ENCODE measurements around the gene KCNF1.
"Not testable (repeated sequence)": the region's sequence is repeated elsewhere in the genome, so short reads cannot be mapped to it uniquely, and the experiment has no call there.

Gene KCNF1

DNA sequence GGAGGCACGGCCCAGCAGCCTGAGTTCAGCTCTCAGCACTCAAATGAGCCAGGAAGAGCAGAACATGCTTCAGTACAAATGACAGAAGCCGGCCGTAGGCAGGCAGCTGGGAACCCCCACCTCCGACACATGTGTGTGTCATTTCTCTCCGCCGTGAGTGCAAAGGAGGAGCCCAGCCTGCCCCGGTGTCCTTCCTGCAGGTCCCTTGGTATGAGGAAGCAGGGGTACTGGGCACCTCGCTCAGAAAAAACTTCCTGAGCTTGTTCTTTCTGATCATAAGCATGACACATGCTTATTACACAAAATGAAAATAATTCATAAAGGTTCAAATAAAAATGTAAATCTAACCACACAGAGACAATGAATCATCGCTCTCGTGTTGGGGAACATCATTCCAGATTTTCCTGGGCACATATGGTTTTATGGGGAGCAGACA, 35.3 kb downstream of the KCNF1 start:
- DNase-seq (ENCODE audit: low spot score), result peak; percentile 48

DNA sequence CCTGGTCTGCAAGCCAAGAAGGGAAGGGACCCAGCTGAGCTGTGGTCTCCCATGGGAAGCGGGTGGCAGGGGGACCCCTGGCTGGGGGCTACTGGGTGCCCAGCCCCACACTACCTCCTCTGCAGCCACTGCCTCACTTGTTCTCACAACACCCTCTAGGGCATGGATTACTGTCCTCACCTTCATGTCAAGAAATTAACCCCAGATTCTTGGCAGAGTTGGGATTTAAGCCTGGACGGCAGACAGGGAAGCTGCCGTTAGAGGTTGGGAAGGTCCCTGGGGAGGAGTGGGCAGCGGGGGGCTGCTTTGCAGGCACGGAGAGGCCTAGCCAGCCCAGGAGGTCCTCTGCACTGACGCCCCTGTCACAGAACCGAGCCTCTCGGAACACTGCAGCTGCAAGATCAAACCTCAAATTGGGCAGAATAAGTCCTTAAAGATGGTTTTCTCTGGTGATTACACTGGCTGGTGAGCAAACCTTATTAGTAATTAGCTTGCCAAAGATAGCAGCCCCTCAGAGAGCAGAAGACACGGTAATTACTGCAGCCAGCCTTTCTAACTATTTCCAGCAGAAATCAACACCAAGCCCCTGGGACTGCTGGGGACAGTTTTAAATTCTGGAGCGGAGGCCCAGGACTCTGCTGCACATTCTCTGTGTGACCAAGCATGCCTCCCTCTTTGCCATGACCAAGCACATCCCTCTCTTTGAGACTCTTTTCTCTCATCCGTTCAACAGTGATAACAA, 35.9 kb downstream of the KCNF1 start:
- no peak for DNase-seq (ENCODE audit: low spot score)

DNA sequence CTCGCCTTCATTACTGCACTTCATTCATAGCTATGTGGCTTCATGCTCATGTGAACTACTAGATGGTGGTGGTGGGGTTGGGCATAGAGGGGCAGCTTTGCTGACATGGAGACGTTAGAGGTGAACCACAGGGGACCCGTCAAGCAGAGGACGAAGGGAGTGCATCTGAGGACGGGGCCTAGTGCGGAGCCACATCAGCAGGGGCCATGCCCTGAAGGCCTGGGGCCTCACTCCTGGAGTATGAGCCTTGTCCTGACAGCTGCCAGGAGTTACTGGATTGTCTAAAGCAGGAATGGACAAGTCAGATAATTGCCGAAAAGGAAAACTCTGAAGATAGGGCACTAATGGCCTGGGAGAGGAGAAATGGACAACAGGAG, 36.4 kb downstream of the KCNF1 start:
- no peak for DNase-seq (ENCODE audit: low spot score)

DNA sequence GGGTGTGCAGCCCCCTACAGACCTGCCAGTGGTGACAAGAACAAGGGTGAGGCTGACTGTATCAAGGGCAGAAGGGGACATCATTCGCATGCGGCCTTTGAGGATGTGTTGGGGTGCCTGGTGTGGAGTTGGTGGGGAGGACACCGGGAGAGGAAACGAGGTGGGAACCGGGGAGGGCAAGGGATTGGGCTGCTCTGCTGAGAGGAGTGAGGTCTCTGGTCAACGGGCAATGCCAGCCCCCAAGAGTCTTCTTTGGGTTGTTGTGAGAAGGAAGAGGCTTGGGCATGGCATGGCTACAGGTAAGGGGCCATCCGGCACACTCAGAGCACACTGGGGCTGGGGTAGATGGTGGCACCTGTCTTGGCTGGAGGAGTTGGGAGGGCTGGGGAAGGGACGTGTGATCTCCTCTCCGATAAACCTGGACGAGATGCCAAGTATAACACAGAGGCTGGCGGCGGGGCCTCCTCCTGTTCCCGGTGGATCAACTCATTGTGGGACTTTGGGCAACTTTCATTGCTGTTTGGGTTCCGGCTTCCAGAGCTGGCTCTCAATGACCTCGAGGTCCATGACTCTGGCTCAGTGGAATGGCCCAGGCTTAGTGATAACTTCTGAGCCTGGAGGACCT, 37.0 kb downstream of the KCNF1 start:
- DNase-seq (ENCODE audit: low spot score), result no peak

DNA sequence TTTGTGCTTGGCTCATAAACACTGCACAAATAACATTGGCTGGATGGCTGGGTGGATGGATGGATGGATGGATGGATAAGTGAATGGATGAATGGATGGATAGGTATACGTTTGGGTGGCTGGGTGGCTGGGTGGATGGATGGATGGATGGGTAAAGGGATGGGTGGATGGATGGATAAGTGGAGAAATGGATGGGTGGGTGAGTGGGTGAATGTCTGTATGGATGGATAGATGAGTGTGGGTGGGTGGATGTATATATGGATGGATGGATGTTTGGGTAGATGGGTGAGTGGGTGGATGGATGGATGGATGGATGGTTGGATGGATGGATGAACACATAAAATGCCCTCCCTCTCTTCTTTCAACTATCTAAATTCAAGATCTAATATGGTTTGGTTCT, 38.1 kb downstream of the KCNF1 start:
- DNase-seq (ENCODE audit: low spot score), result no peak

DNA sequence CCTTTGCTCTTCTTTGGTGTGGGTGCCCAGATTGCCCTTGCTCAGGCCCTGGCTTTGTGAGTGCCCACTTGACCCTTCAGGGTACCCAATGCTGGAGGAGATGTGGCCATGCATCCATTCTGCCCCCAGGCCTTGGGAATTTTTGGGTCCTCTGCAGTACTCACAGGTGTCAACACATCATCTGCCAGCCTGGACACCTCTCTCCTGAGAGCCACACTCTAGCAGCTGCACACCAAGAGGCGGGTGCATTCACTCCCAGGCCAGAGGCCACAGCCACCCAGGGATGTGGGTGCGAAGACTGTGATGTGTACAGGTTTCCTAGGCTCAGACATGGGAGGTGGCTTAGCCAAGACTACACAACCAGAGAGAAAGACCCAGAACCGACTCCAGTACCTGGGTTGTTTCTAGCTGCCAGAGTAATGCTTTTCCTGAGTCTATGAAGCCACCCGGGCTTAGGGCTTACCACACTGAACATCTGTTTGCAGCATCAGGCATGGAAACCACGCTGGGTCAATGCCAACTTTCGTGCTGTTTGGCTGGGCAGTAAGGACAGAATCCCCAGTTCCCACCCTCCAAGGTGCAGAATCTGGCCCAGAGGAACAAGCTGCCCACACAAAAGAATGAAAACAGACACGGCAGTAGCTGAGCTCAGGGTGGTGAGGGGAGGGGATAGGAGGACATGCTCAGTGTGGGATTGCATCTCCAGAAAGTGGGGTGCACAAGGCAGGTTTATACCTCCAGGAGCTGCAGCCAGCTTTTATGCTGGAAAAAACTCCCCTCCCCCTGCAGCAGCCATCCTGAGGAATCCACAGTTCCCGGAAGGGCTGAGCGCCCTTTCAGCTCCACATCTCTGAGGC, 40.1 kb downstream of the KCNF1 start:
- no peak for DNase-seq (ENCODE audit: low spot score)

DNA sequence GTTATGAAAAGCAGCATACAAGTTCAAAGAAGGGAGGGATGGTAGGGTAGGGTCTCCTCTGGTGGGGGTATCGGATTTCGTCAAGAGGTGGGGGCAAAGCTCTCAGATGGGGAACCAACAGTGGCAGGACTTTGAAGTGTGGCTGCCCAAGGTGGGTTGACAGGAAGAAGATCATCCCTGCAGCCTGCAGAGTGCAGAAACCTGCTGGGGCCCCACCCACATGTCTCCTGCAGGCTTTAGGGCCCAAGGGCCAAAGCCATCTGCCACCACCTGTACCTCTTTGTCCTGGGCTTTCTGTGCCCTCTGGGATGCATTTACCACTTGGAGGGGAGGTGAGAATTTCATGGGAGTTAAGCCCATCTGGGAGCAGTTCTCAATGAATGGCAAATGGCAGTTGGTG, 42.7 kb downstream of the KCNF1 start:
- no peak for DNase-seq (ENCODE audit: low spot score)

DNA sequence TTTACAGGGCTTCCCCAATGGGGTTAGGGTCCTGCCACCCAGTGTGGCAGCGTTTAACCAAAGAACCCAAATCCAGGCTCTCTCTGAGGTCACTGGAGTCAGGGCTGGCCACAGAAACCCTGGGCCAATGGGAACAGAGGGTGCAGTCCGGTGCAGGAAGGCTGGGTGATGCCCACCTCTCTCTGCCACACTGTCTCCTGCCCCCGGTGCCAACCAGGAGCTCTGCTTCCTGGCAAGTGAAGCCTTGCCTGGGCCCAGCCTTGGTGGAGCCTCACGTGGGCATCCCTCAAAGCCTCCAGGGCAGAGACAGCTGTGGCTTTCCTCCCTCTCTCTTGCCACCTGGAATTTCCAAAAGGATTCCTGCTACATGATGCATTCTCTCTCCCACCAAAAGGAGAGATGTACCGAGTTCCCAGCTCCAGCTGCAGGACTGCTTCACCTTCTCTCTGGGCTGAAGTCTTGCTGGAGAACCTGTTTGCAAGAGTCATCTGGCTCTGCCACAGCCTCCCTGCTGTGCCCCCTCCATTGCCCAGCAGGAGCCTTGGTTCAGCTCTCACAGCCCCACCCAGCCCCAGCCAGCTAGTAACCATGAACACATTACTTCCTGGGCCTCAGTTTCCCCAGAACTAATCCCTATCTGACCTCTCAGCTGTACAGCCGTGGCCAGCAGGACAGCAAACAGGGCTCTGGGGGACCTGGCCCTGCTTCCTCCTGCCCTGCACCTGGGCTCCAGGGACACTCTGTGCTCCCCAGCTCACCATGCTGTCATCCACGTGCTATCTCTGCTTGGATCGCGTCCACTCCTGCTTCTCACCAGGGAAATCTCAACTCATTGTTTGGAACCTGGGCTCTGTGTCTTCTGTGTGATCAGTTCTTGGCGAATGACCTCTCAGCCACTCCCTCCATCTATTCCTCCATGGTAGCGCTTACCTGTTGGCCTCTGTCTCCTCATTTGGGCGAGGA, 43.4 kb downstream of the KCNF1 start:
- DNase-seq (ENCODE audit: low spot score), result no peak

DNA sequence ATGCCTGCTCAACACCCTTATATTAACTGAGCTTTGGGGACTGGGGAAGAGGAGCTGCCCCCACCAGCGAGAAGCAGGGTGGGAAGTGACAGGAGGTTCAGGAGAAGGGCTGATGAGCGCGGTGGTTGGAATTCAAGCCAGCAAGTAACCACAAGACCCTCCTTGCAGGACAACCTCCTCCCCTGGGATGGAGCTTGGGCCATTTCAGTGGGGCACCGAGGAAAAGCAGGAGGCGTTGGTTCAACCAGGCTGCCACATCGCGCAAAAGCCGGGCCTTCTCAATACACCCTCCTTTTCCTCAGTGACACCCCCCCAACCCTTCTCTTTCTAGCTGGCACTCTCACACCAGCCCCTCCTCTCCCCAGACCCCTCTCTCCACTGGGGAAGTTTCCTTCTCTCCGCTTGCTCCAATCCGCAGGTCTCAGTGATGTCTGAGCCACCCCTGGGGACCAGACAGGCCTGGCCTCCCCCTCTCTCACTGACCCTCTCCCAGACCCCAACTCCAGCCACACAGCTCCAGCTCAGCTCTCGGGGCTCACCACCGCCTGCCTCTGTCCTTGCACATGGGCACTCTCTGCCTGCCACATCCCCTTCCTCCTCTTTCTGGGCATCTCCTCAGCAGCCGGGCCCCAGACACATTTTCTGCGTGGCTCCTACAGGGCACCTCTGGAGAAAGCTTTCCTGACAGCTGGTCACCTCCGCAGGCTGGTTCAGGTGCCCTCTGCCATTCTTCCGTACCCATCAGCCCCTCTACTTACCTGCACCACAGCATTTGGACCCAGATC, 44.5 kb downstream of the KCNF1 start:
- DNase-seq (ENCODE audit: low spot score), result no peak

DNA sequence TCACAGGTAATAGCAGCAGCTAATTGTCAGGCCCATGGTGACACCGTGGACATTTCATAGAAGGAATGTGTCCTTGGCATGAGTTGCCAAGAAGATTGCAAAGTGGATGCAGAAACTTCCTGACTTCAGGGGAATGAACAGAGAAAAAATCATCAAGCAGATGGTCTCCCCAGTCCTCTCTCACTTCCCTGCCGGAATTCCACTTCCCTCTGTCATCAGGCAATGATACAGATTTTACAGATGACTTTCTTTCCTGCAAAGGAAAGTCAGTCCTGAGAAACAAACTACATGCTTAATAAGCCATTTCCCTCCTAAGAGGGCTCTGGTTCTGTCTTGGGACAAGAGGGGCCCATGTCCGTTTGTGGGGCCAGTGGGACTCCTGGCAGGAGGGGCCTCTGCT, 45.7 kb downstream of the KCNF1 start:
- DNase-seq (ENCODE audit: low spot score), result peak; percentile 58

DNA sequence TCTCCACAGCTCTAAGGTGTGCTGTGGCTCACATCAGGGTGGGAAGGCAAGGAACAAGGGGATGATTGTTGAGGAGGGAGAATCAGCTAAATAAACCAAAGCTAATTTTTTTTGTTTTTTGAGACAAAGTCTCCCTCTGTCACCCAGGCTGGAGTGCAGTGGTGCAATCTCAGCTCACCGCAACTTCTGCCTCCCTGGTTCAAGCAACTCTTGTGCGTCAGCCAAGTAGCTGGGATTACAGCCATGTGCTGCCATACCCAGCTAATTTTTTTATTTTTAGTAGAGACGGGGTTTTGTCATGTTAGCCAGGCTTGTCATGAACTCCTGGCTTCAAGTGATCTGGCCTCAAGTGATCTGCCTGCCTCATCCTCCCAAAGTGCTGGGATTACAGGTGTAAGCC, 46.7 kb downstream of the KCNF1 start:
- not testable (repeated sequence) for DNase-seq (ENCODE audit: low spot score)

DNA sequence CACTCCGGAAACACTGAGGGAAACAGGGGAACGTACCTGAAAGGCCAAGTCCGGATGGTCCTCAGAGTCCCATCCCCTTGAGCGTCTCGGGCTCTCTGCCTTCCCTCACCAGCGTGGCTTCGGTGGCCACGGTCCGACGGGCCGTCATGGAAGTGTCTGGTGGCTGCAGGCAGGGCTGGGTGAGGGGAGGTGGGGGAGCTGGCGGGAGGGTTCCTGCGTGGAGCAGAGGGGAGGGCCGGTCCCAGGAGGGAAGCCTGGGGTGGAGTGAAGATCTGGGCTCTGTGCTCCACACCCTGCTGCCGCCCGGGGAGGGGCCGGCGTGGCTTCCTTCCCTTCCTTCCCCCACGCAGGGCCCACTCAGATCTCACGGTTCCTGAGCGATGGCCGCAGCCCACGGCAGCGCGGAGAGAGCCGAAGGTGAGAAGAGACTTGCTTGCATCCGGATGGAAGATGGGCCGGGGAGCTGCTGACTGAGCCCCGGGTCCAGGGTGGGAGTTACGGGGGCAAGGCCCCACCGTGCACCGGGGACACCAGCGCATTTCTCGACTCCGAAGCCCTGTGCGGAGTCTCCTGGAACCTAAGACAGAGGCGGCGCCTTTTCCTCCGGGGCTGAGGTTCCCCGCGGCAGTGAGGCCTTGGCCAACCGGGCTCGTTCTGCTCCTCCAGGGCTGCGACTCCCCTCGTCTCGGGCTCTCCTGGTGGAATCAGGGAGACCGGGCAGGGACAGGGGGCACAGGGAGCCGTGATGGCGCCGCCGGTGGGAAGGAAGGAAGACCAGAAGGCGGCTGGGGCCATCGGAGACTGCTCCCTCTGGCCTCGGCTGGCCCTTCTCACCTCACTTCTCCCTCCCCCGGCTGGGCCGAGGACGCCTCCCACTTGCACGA, 49.1 kb downstream of the KCNF1 start:
- no peak for DNase-seq (ENCODE audit: low spot score)

DNA sequence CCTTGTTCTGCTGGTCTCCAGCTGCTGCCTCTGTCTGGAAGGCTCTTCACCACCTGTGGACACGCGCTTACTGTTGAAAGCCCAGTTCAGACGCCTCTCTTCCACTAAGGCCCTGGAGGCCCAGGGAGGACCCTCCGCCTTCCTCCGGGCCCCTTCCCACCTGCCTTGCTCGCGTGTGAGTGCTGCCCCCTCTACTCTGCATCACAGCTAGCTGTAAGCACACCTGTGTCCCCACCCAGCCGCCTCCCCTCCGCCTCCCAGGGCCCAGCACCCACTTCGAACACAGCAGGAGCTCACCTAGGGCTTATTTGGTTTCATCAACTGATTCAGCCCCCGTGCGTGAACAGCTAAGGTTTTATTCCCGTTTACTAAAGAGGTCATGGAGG, 49.7 kb downstream of the KCNF1 start:
- no peak for DNase-seq (ENCODE audit: low spot score)

DNA sequence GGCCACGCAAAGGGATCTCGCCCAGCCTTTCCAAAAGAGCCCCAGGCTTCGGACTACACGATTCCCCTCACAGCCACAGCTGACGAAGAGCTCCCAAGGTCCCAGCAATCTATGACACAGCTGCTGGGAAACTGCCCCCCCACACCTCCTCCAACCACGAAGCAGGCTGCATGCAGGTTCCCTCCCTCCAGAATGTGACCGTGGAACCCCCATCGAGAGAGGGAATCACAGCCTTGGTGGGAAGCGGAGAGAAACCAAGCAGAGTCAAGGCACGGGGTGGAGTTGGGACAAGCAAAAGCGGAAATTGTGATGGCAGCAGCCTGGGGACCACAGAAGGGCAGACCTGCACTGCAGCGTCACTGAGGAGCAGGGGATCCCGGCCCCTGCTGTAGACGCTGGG, 50.3 kb downstream of the KCNF1 start:
- no peak for DNase-seq (ENCODE audit: low spot score)

DNA sequence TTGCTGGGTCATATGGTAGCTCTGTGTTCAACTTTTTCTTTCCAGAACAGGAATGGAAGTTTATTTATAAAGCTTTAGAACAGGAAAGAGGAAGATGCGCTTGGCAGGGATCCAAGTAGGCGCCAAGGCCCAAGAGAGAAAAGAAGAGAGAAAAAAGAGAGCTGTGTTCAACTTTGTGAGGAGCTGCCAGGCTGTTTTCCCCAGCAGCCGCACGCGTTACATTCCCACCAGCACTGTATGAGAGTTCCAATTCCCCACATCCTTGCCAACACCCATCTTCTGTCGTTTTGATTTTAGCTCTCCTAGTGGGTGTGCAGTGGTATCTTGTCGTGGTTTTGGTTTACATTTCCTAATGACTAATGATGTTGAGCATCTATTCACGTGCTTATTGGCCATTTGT, 51.4 kb downstream of the KCNF1 start:
- no peak for DNase-seq (ENCODE audit: low spot score)
